ENCODE measurements around the gene NATD1. TPM values are rescaled to one million over a fixed set of nuclear protein-coding genes. Genes with fewer than 3 reads are reported as not detected.

The NATD1 gene
- total RNA-seq, 4 donors from 2014 or later, result 2.4 to 5.1 (median 3.2) TPM

- no peak for DNase-seq
- 8 to 10% methylated on average over 21 to 22 of the region's 23 CpGs for WGBS, 2 donors
- H3K9me3 ChIP-seq, result no peaks in the 10 kb centered on the region
- peaks cover 32 to 51% (median 37%) of the 10 kb centered on the region in 3 donors for H3K4me1 ChIP-seq
- intact Hi-C loops (cut with DNase I), result loop anchor here (10.0 kb wide), 1 partner anchor 90 kb away; the partner anchor contains the start of gene DHRS7B
- no peaks in the 10 kb centered on the region for H3K27me3 ChIP-seq
- H3K4me3 ChIP-seq, result peak overlapping the region; percentile 93 to 97 (median 95)
- no peak for TF ChIP-seq CTCF (IDR thresholded peaks at IDR 0.05)
- no peak for TF ChIP-seq POLR2A (IDR thresholded peaks at IDR 0.05)
- peaks cover 0 to 9% (median 0%) of the 10 kb centered on the region in 3 donors for H3K36me3 ChIP-seq
- H3K27ac ChIP-seq, result peak overlapping the region; percentile 95 to 97 (median 96)
Observed at GRCh38 chr17:21214777-21215541, 38.3 kb downstream of the NATD1 start.

DNA sequence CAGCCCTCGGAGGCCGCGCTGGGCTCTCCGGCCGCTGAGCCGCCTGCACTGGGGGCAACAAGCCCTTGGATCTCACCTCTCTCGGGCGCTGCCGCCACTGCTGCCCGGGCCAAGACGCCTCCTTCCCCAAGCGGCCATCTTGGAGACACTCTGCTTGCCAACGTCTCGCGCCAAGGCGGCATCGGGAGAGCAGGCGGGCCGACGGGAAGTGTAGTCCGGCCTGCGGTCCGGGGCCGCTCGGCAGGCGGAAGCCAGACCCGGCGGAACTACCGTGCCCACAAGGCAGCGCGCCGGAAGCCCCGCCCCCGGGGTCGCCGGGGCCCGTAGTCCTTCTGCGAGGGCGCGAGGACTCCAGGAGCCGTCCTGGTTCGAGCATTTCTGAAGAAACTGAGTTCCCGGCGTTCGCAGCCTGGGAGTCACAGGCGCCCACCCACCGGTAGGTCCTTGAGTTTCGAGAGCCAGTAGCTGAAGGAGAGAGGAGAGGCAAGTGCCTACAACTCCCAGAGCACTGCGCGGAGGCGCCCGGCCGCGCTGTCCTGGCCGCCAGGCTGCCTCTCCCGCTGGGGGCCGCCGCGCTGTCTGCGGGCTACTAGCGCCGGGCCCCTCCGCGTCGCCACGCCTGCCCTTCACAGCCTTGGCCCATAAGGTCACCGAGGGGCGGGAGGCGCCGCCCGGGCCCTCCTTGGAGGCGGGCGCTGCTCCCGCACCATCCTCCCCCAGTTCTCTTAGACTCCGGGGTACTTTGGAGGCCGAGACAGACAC, 39.0 kb downstream of the NATD1 start, which contains the start of gene TMEM11:
TSS of gene TMEM11 (minus strand) at position 147 of the 762 bp plus-strand sequence. CDS start at position 138, 9 bp downstream.
- Histone ChIP-seq H3K4me1 (peaks cover 38 to 58% (median 45%) of the 10 kb centered on the region in 3 donors), H3K4me3 (peak within 1 kb of the TSS; percentile 93 to 97 (median 95)), H3K36me3 (peaks cover 0 to 17% (median 0%) of the 10 kb centered on the region in 3 donors), H3K27me3 (no peaks in the 10 kb centered on the region), H3K9me3 (no peaks in the 10 kb centered on the region), H3K27ac (peak within 1 kb of the TSS; percentile 95 to 97 (median 96))
- peak; percentile 74 for DNase-seq
- intact Hi-C loops (cut with DNase I), result loop anchor here (10.0 kb wide), 1 partner anchor 89 kb away; the partner anchor contains the start of gene DHRS7B
- TF ChIP-seq POLR2A (IDR thresholded peaks at IDR 0.05) (peak in 2 of 4 donors; percentile 52 to 89), CTCF (IDR thresholded peaks at IDR 0.05) (peak in 3 of 6 experiments; percentile 12 to 20 (median 12))
- WGBS, 2 donors, result 0% methylated on average over 8 of the region's 76 CpGs; no CpG with 5 or more reads in 1 of the 2 donors

DNA sequence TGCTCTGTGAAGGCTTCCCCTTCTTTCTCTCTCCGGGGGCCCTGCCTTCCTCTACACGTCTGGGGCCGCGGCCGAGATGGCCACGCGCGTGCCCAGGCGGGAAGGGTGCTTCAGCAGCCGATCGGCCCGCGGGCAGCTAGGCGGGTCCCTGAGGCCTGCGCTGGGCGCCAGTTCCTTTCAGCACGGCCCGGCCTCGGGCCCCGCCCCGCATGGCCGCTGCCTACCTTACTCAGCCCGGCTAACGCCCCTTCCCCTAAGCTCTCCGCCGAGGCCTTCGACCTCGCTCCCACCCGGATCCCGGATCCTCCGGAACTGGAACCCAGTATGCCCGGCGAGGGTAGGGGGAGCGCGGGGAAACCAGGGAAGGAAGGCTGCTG, 39.6 kb downstream of the NATD1 start:
- Histone ChIP-seq H3K36me3 (peaks cover 0 to 22% (median 0%) of the 10 kb centered on the region in 3 donors), H3K27ac (peak overlapping the region; percentile 95 to 97 (median 96)), H3K4me3 (peak overlapping the region; percentile 93 to 97 (median 95)), H3K27me3 (no peaks in the 10 kb centered on the region), H3K4me1 (peaks cover 42 to 64% (median 45%) of the 10 kb centered on the region in 3 donors), H3K9me3 (no peaks in the 10 kb centered on the region)
- intact Hi-C loops (cut with DNase I), result loop anchor here (10.0 kb wide), 1 partner anchor 89 kb away; the partner anchor contains the start of gene DHRS7B
- 0% methylated on average over 9 of the region's 35 CpGs; no CpG with 5 or more reads in 1 of the 2 donors for WGBS, 2 donors
- no peak for TF ChIP-seq CTCF (IDR thresholded peaks at IDR 0.05)
- TF ChIP-seq POLR2A (IDR thresholded peaks at IDR 0.05), result no peak
- DNase-seq, result no peak

- peak overlapping the region; percentile 95 to 97 (median 96) for H3K27ac ChIP-seq
- DNase-seq, result no peak
- no peak for TF ChIP-seq CTCF (IDR thresholded peaks at IDR 0.05)
- TF ChIP-seq POLR2A (IDR thresholded peaks at IDR 0.05), result no peak
- peak overlapping the region; percentile 93 to 97 (median 95) for H3K4me3 ChIP-seq
- H3K9me3 ChIP-seq, result no peaks in the 10 kb centered on the region
- peaks cover 42 to 70% (median 45%) of the 10 kb centered on the region in 3 donors for H3K4me1 ChIP-seq
- H3K36me3 ChIP-seq, result peaks cover 0 to 28% (median 0%) of the 10 kb centered on the region in 3 donors
- WGBS, 2 donors, result 3 to 7% methylated on average over 9 to 17 of the region's 18 CpGs
- no peaks in the 10 kb centered on the region for H3K27me3 ChIP-seq
- intact Hi-C loops (cut with DNase I), result loop anchor here (10.0 kb wide), 1 partner anchor 88 kb away; the partner anchor contains the start of gene DHRS7B
Observed at GRCh38 chr17:21212826-21213637, 40.2 kb downstream of the NATD1 start.
